Right lobe of liver (tissue), 6 donors: ENCODE results near the gene NFIB. TPM values are rescaled to one million over a fixed set of nuclear protein-coding genes. Genes with fewer than 3 reads are reported as not detected.
A peak's percentile ranks its signal among the peaks of the same experiment; 100 is the strongest.

ENCODE experiments used
- ATAC-seq, 4 donors: fragments of 200-7000 bp; cut with Tn5 transposase; one replicate each; pipeline ENCODE4 v1.9.1; 2020; ENCODE audit warnings: mild to moderate bottlenecking in 4 of 4, moderate library complexity in 4 of 4
- DNase-seq, 3 donors: peaks; one replicate each; pipeline ENCODE4 v3.0.0-alpha.2; 2020
- H3K27ac ChIP-seq, 3 donors: fragments of 200-600 bp; one replicate each; pipeline ENCODE4 v1.8.0; 2022
- H3K27me3 ChIP-seq, 2 donors: fragments of 200-600 bp; one replicate each; pipeline ENCODE4 v1.8.0; 2022
- H3K36me3 ChIP-seq, 4 donors: fragments of 200-600 bp; sonication (generic) in 1 of 4; one replicate each; pipeline versions ENCODE4 v1.5.1 to v1.8.0; 2017 to 2022; ENCODE audit warnings: control low read depth in 1 of 4
- H3K4me1 ChIP-seq, 4 donors: fragments of 200-600 bp; sonication (generic) in 1 of 4; one replicate each; pipeline versions ENCODE4 v1.5.1 to v1.8.0; 2017 to 2022; ENCODE audit warnings: control low read depth in 1 of 4
- H3K4me3 ChIP-seq, 3 donors: fragments of 200-600 bp; one replicate each; pipeline ENCODE4 v1.8.0; 2022
- H3K9me3 ChIP-seq, 4 donors: fragments of 200-600 bp; sonication (generic) in 1 of 4; one replicate each; pipeline versions ENCODE4 v1.5.1 to v1.8.0; 2017 to 2022; ENCODE audit warnings: control low read depth in 1 of 4
- CTCF ChIP-seq, 4 donors: fragments of 200-600 bp in 3 of 4; fragments of 450-650 bp in 1 of 4; IDR thresholded peaks; one replicate each; pipeline versions ENCODE4 v1.5.1 to v1.8.0; 2016 to 2022; ENCODE audit warnings: antibody characterized with exemption in 4 of 4, mild to moderate bottlenecking in 2 of 4
- POLR2A ChIP-seq: fragments of 450-650 bp; IDR thresholded peaks from one replicate; pipeline ENCODE4 v1.6.1; 2017; ENCODE audit warnings: antibody characterized with exemption, mild to moderate bottlenecking
- WGBS: methylation state at CpG from one replicate; pipeline ENCODE4 v1.1.6; 2018; ENCODE audit warnings: low coverage, low lambda C conversion rate; ENCODE audit not compliant: insufficient coverage; ENCODE audit errors: missing lambda C conversion rate; 5-methylcytosine and 5-hydroxymethylcytosine counted together
- intact Hi-C, 2 donors: fragments of 100-400 bp; cut with DNase I; formaldehyde crosslinking; loops; one replicate each; pipeline versions ENCODE4 v1.11.2 to v1.14.1; 2022
- total RNA-seq, 6 experiments: library from RNA; depleted of rRNA in 2 of 6; stranded (reverse); fragments of >200 nt in 2 of 6; fragmentation: NEBNext Ultra II Directional in 3 of 6; extraction: Animal tissue kit (Norgen Biotek cat#: 25700) in 3 of 6; gene quantifications; one replicate each; pipeline versions ENCODE4 v1.1.0 to v1.2.4, GENCODE V29; 2016 to 2023
- donor health status: DM: no; HTN: yes; CAD: no.
- donor health status: DM: no; HTN: no; CAD: no.
- donor health status: DM: no; HTN: no; CAD: no.
- donor health status: DM: no; HTN: yes; CAD: no.
- donor health status: DM: no; HTN: yes; CAD: no.

NFIB gene
- total RNA-seq, 6 experiments from 2014 or later: 23.0 to 45.3 (median 39.6) TPM

- no peaks in the 10 kb centered on the region for H3K27me3 ChIP-seq
- DNase-seq (no peak), ATAC-seq (peak in 3 of 4 donors; percentile 20 to 33 (median 31))
- intact Hi-C loops: no loop called here
- no peaks in the 10 kb centered on the region for H3K36me3 ChIP-seq
- no peak for TF ChIP-seq CTCF (IDR thresholded peaks at IDR 0.05)
- TF ChIP-seq POLR2A: no peak
- H3K27ac ChIP-seq: peak overlapping the region in 2 of 3 donors; percentile 4 to 29
- H3K9me3 ChIP-seq: no peaks in the 10 kb centered on the region
- no peak overlapping the region for H3K4me3 ChIP-seq
- H3K4me1 ChIP-seq: peaks cover 0 to 8% (median 0%) of the 10 kb centered on the region in 4 donors
These were observed 180.5 kb downstream of the NFIB start for GRCh38 chr9:14133394-14133793.

- H3K36me3 ChIP-seq: no peaks in the 10 kb centered on the region
- intact Hi-C loops: no loop called here
- H3K9me3 ChIP-seq: no peaks in the 10 kb centered on the region
- peak overlapping the region in 2 of 3 donors; percentile 4 to 29 for H3K27ac ChIP-seq
- H3K4me3 ChIP-seq: no peak overlapping the region
- H3K4me1 ChIP-seq: peaks cover 0 to 8% (median 0%) of the 10 kb centered on the region in 4 donors
- 51% methylated on average over 2 of the region's 2 CpGs for WGBS
- no peaks in the 10 kb centered on the region for H3K27me3 ChIP-seq
- ATAC-seq: peak; percentile 58 to 85 (median 72)
- TF ChIP-seq CTCF (IDR thresholded peaks at IDR 0.05) (no peak), POLR2A (no peak)
- no peak for DNase-seq
These were observed 181.2 kb downstream of the NFIB start for GRCh38 chr9:14132775-14133174.

DNA sequence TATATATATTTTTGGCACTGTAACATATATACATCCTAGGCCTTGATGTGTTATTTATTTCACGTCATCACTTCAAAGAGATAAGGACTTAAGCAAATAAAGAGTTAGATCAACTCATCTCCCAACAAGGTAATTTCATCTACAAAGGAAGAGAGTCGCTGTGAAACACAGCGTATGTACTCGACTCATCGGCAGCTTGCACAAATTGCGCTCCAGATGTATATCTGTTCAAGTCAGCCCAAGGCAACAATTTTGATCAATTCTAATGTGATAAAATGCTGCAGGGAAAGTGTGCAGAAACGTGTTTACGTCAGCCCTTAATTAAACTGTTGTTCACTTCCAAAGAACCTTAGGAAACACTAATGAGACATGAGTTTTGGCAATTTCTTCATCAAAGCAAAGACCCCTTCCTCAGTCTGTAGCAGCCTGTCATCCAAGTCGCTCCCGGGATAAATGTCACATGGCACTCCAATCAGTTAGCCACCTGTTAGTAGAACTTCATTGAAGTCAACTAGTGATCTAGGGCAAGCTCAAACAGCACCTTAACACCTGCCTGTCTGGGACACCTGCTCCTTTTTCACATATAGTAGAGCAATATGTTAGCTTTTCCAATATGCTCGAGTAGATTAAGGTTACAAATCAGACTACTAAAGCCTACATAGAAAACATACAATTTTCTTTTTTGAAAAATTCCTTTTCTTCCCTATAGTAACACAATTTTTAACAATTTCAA lies 182.4 kb downstream of the NFIB start:
- H3K27ac ChIP-seq: no peak overlapping the region
- H3K9me3 ChIP-seq: no peaks in the 10 kb centered on the region
- H3K4me3 ChIP-seq: no peak overlapping the region
- no peaks in the 10 kb centered on the region for H3K27me3 ChIP-seq
- ATAC-seq (no peak), DNase-seq (no peak)
- no peaks in the 10 kb centered on the region for H3K36me3 ChIP-seq
- TF ChIP-seq POLR2A (no peak), CTCF (IDR thresholded peaks at IDR 0.05) (no peak)
- WGBS: 84% methylated on average over 11 of the region's 11 CpGs
- H3K4me1 ChIP-seq: peaks cover 0 to 8% (median 0%) of the 10 kb centered on the region in 4 donors
- intact Hi-C loops: no loop called here

DNA sequence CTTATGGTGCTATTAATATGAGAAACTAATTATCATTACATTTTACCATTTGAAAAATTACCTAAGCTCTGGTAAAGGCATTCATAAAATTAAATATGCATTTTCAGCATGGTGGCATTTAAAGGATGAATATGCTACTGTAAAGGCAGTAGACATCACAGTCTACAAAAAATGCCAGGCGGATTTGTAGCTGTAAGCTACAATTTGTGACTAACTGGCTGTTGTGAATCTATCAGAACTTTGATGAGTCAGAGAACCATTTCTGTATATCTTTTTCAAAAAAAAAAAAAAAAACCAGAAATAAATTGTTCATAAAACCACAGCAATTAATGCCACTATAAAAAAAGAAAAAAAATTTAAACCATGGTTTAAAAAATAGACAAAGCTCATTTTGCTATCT lies 186.3 kb downstream of the NFIB start:
- ATAC-seq: no peak
- 79% methylated on average over 1 of the region's 1 CpG for WGBS
- TF ChIP-seq POLR2A (no peak), CTCF (IDR thresholded peaks at IDR 0.05) (no peak)
- H3K9me3 ChIP-seq: no peaks in the 10 kb centered on the region
- H3K27ac ChIP-seq: no peak overlapping the region
- intact Hi-C loops: no loop called here
- no peaks in the 10 kb centered on the region for H3K27me3 ChIP-seq
- H3K4me1 ChIP-seq: peaks cover 0 to 4% (median 0%) of the 10 kb centered on the region in 4 donors
- H3K4me3 ChIP-seq: no peak overlapping the region
- DNase-seq: no peak
- H3K36me3 ChIP-seq: peaks cover 0 to 11% (median 0%) of the 10 kb centered on the region in 4 donors
